ENCODE measurements around the gene RNF208. TPM values are rescaled to one million over a fixed set of nuclear protein-coding genes. Genes with fewer than 3 reads are reported as not detected.

The RNF208 gene
- total and polyA plus RNA-seq, 9 of the 15 experiments (the other 6 are each of a cell fraction or from before 2014, with no cell fraction given): 0.15 to 6.9 (median 0.50) TPM; not detected in 2

DNA sequence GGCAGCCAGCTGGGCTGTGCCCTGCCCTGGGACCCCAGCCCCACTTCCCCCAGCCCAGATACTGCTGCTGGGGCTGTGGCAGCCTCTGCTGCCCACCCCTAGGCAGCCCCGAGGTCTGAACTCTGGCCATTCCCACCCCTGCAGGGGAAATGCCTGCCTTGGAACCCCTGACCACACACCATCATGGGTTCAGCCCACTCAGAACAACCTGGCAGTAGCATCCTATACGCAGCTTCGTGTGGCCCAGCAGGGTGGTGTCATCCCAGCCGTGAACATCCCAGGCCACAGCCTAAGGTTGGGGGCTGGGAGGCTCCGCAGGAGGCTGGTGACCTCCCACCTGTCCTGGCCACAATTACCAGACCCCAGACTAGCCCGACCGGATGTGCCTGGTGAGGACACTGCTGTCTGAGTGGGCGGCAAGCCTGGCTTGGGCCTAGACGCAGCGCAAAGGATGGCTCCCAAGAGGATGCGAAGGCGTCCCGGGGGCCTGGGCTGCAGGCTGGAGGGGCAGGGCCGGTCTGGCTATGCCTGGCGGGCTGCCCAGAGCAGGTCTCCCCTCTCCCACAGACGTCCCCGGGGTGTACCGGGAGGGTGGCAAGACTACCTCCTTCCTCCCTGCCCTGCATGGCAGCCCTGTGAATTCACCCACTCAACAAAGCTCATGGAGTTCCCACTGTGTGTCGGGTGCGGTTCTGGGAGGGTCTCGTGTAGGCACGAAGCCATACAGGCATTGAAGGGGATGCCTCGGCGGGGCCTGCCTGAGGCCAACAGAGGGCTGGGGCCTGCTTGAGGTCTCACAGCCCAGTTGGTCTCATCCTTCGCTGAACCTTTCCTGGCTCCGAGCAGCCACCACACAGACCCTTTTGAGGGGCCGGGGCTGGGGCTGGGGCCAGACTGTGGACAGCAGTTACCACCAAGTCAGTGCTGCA lies 7.2 kb upstream of the RNF208 start:
- Histone ChIP-seq H4K20me1 (replicated peaks; ENCODE audit: control insufficient read depth, insufficient read depth, low read length) (no peaks in the 10 kb centered on the region), H3K27me3 (ENCODE audit: control insufficient read depth in 2 of 2, insufficient read depth in 2 of 2, low read length in 2 of 2) (no peaks in the 10 kb centered on the region), H3K9me3 (replicated peaks; ENCODE audit: control insufficient read depth, insufficient read depth, low read depth, low read length) (no peaks in the 10 kb centered on the region), H3K9ac (ENCODE audit: insufficient read depth in 1 of 2, low read depth in 2 of 2, low read length in 2 of 2) (peak overlapping the region in 1 of 2 experiments; percentile 74; a peak in 2 of 4 replicates), H3K4me2 (ENCODE audit: insufficient read depth, low read length) (no peak overlapping the region), H3K79me2 (ENCODE audit: control insufficient read depth, insufficient read depth, low read length) (no peaks in the 10 kb centered on the region), H3K36me3 (ENCODE audit: control insufficient read depth, insufficient read depth, low read length) (no peaks in the 10 kb centered on the region), H3K9me1 (ENCODE audit: control insufficient read depth, insufficient read depth, low read length) (no peaks in the 10 kb centered on the region), H3K4me3 (no peak overlapping the region), H2AFZ (ENCODE audit: low read depth, low read length) (no peak overlapping the region), H3K27ac (ENCODE audit: extremely low read depth, low read depth, low read length) (no peak overlapping the region), H3K4me1 (replicated peaks in 1 of 2; ENCODE audit: control insufficient read depth in 2 of 2, insufficient read depth in 2 of 2, low read length in 2 of 2) (peaks cover 13 to 99% of the 10 kb centered on the region in 2 experiments)
- DNase-seq (ENCODE audit: extremely low read depth in 1 of 4, low spot score in 3 of 4) (no peak), ATAC-seq (no peak), FAIRE-seq (no peak)
- CTCF ChIA-PET (ENCODE audit: low intra/inter-chr PET ratio): interaction anchor here (0.7 to 2.6 kb wide), 3 partner anchors 40 to 181 kb away, joined by 3 to 19 read pairs (median 4); partner anchors contain the start of genes ANAPC2 and SSNA1
- POLR2A ChIA-PET: interaction anchor here (0.5 to 1.6 kb wide), 4 partner anchors 12 to 355 kb away, joined by 3 to 9 read pairs (median 3); partner anchors contain the start of gene TUBB4B
- no TSS peak for BruUV-seq (replicated peaks)
- WGBS (ENCODE audit: insufficient coverage, low coverage, missing lambda C conversion rate): 55% methylated on average over 21 of the region's 27 CpGs
- intact Hi-C loops (cut with micrococcal nuclease) (no loop called here), in situ Hi-C loops (cut with MboI) (loop anchor here (5.0 to 25.0 kb wide), 3 partner anchors 42 to 442 kb away; partner anchors contain the start of genes ANAPC2, CCDC183, SSNA1 and TMEM141)
- TF ChIP-seq, protein P1, sequence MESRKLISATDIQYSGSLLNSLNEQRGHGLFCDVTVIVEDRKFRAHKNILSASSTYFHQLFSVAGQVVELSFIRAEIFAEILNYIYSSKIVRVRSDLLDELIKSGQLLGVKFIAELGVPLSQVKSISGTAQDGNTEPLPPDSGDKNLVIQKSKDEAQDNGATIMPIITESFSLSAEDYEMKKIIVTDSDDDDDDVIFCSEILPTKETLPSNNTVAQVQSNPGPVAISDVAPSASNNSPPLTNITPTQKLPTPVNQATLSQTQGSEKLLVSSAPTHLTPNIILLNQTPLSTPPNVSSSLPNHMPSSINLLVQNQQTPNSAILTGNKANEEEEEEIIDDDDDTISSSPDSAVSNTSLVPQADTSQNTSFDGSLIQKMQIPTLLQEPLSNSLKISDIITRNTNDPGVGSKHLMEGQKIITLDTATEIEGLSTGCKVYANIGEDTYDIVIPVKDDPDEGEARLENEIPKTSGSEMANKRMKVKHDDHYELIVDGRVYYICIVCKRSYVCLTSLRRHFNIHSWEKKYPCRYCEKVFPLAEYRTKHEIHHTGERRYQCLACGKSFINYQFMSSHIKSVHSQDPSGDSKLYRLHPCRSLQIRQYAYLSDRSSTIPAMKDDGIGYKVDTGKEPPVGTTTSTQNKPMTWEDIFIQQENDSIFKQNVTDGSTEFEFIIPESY (CRISPR knock-in tag; IDR thresholded peaks at IDR 0.05): peak; percentile 26; the same call in 1 of the 2 replicates
- TF ChIP-seq MTA1 (IDR thresholded peaks at IDR 0.05; ENCODE audit: borderline replicate concordance): no peak
- no peak for TF ChIP-seq TRIM24 (IDR thresholded peaks at IDR 0.05)
- TF ChIP-seq POLR2G (IDR thresholded peaks at IDR 0.05; ENCODE audit: low read depth, low read length): peak; percentile 40; the same call in 1 of the 2 replicates
- TF ChIP-seq HMGN3 (IDR thresholded peaks at IDR 0.05; ENCODE audit: borderline replicate concordance, extremely low read depth, insufficient read length, low read depth, low read length): peak; percentile 57
- TF ChIP-seq FOXP4 (CRISPR knock-in tag; IDR thresholded peaks at IDR 0.05; ENCODE audit: borderline replicate concordance): 0 out of 2 replicates have a peak, but pooled peaks have one; percentile 29

All from K562 (cell line).